ENCODE measurements around the gene PKD2. TPM values are rescaled to one million over a fixed set of nuclear protein-coding genes. Genes with fewer than 3 reads are reported as not detected.

The PKD2 gene
- total and polyA plus RNA-seq, 2 of the 4 experiments (the other 2 are of a cell fraction) = 43.8 to 51.3 TPM

- no peak overlapping the region for H2AK9ac ChIP-seq (replicated peaks; ENCODE audit: low read depth, low read length, poor library complexity)
- DNase-seq = no peak
- no peaks in the 10 kb centered on the region for H3K27me3 ChIP-seq (ENCODE audit: control insufficient read depth, insufficient read depth, low read length)
- H2BK120ac ChIP-seq (ENCODE audit: low read depth, low read length) = no peak overlapping the region
- 0 out of 2 replicates have a peak overlapping the region, but pooled peaks have one; percentile 50 for H3K9ac ChIP-seq (ENCODE audit: low read depth, low read length)
- no peak overlapping the region for H2BK15ac ChIP-seq (ENCODE audit: low read depth, low read length)
- peaks cover 15% of the 10 kb centered on the region for H3K4me1 ChIP-seq (ENCODE audit: control insufficient read depth, insufficient read depth, low read length)
- no peak overlapping the region for H3K23ac ChIP-seq (ENCODE audit: low read depth, low read length)
- dilution Hi-C loops (cut with HindIII; ENCODE audit: low sequenced_read_pairs, unreplicated experiment) = no loop called here
- BruUV-seq (replicated peaks) = no TSS peak
- H3K27ac ChIP-seq (ENCODE audit: insufficient read depth, low read length) = no peak overlapping the region
- in situ Hi-C loops (cut with MboI; ENCODE audit: low sequenced_read_pairs) = no loop called here
- no peak overlapping the region for H4K8ac ChIP-seq (ENCODE audit: low read depth in 2 of 2, low read length in 2 of 2)
- ChIA-PET POLR2A (ENCODE audit: unreplicated experiment) (no interaction called here), CTCF (no interaction called here)
- H4K20me1 ChIP-seq (ENCODE audit: insufficient read depth, low read length) = peaks cover 26% of the 10 kb centered on the region
- H3K36me3 ChIP-seq (ENCODE audit: control insufficient read depth, insufficient read depth, low read length) = no peaks in the 10 kb centered on the region
- no peak overlapping the region for H3K18ac ChIP-seq (ENCODE audit: low read depth, low read length)
- TF ChIP-seq POLR2A (IDR thresholded peaks at IDR 0.05; ENCODE audit: low read depth, low read length) = no peak
- TF ChIP-seq MXI1 (IDR thresholded peaks at IDR 0.05; ENCODE audit: borderline replicate concordance, low read depth, low read length) = no peak
- TF ChIP-seq CHD1 (IDR thresholded peaks at IDR 0.05; ENCODE audit: low read depth, low read length) = no peak
- no peak for TF ChIP-seq CEBPB (IDR thresholded peaks at IDR 0.05; ENCODE audit: low read depth, low read length)
- TF ChIP-seq USF2 (IDR thresholded peaks at IDR 0.05; ENCODE audit: low read depth, low read length) = no peak
- TF ChIP-seq, protein P1, sequence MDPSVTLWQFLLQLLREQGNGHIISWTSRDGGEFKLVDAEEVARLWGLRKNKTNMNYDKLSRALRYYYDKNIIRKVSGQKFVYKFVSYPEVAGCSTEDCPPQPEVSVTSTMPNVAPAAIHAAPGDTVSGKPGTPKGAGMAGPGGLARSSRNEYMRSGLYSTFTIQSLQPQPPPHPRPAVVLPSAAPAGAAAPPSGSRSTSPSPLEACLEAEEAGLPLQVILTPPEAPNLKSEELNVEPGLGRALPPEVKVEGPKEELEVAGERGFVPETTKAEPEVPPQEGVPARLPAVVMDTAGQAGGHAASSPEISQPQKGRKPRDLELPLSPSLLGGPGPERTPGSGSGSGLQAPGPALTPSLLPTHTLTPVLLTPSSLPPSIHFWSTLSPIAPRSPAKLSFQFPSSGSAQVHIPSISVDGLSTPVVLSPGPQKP (IDR thresholded peaks at IDR 0.05; ENCODE audit: borderline replicate concordance, low read depth, low read length) = no peak
- no peak for TF ChIP-seq RCOR1 (IDR thresholded peaks at IDR 0.05; ENCODE audit: insufficient replicate concordance, low read length)
- no peak for TF ChIP-seq RAD21 (IDR thresholded peaks at IDR 0.05; ENCODE audit: low read length)
- TF ChIP-seq MAFK (IDR thresholded peaks at IDR 0.05; ENCODE audit: low read depth, low read length) = no peak
- no peak for TF ChIP-seq SMC3 (IDR thresholded peaks at IDR 0.05; ENCODE audit: low read depth, low read length)
- TF ChIP-seq RFX5 (IDR thresholded peaks at IDR 0.05; ENCODE audit: low read depth, low read length) = no peak
- TF ChIP-seq BHLHE40 (IDR thresholded peaks at IDR 0.05; ENCODE audit: low read depth, low read length) = no peak
- TF ChIP-seq FOS (IDR thresholded peaks at IDR 0.05; ENCODE audit: low read depth, low read length) = no peak
- TF ChIP-seq CTCF (conservative IDR thresholded peaks at IDR 0.05; ENCODE audit: low read depth, low read length) = no peak
- TF ChIP-seq NFE2L2 (IDR thresholded peaks at IDR 0.05; ENCODE audit: low read depth, low read length) = no peak
- no peak for TF ChIP-seq MAZ (IDR thresholded peaks at IDR 0.05; ENCODE audit: borderline replicate concordance, low read depth, low read length)
- ATAC-seq (ENCODE audit: low read depth) = no peak
- peak overlapping the region; percentile 40; the same call in 1 of the 2 replicates for H3K4ac ChIP-seq (ENCODE audit: low read depth, low read length)
- H3K79me1 ChIP-seq (ENCODE audit: low read depth in 1 of 2, low read length in 2 of 2) = peaks cover 24 to 45% of the 10 kb centered on the region in 2 experiments
- no peaks in the 10 kb centered on the region for H3K9me3 ChIP-seq (ENCODE audit: control insufficient read depth, insufficient read depth, low read length)
- intact Hi-C loops (cut with micrococcal nuclease) = loop anchor here (5.0 kb wide), 2 partner anchors 38 to 1003 kb away; no protein-coding TSS in a partner anchor
- H4K5ac ChIP-seq (ENCODE audit: low read depth, low read length) = no peak overlapping the region
- no peak overlapping the region for H3K14ac ChIP-seq (replicated peaks; ENCODE audit: low read depth, low read length)
- no peak overlapping the region for H4K91ac ChIP-seq (ENCODE audit: insufficient read depth, low read depth, low read length)
- no peak overlapping the region; the same call in 1 of the 2 replicates for H3K56ac ChIP-seq (ENCODE audit: extremely low read depth, insufficient read depth, low read length)
- no peak overlapping the region for H2BK5ac ChIP-seq (ENCODE audit: low read depth, low read length, poor library complexity, severe bottlenecking)
- peak overlapping the region; percentile 71 for H3K4me2 ChIP-seq (ENCODE audit: low read depth, low read length)
- no peak overlapping the region for H2AK5ac ChIP-seq (ENCODE audit: low read depth, low read length)
- no peak overlapping the region for H2AFZ ChIP-seq (replicated peaks; ENCODE audit: low read length, poor library complexity)
- no CpG with 5 or more reads among the region's 5 CpGs for WGBS, 2 experiments (ENCODE audit: extremely low coverage in 2 of 2, insufficient read length in 1 of 2)
- peaks cover 10% of the 10 kb centered on the region for H3K9me1 ChIP-seq (ENCODE audit: insufficient read depth, low read length)
- no peak overlapping the region for H3K4me3 ChIP-seq (ENCODE audit: insufficient read depth, low read depth, low read length)
- H2BK20ac ChIP-seq (ENCODE audit: low read depth, low read length) = no peak overlapping the region
These were observed 2.4 kb downstream of the PKD2 start for GRCh38 chr4:88009871-88010270.

All from IMR-90 (cell line).